HS-5 (cell line): ENCODE data around the gene PPM1M.
"Not testable (repeated sequence)": the region's sequence is repeated elsewhere in the genome, so short reads cannot be mapped to it uniquely, and the experiment has no call there.

ENCODE experiments used
- DNase-seq: peaks from one replicate; pipeline ENCODE4 v3.0.0-alpha.2; 2012; ENCODE audit warnings: low read depth

Gene PPM1M

DNA sequence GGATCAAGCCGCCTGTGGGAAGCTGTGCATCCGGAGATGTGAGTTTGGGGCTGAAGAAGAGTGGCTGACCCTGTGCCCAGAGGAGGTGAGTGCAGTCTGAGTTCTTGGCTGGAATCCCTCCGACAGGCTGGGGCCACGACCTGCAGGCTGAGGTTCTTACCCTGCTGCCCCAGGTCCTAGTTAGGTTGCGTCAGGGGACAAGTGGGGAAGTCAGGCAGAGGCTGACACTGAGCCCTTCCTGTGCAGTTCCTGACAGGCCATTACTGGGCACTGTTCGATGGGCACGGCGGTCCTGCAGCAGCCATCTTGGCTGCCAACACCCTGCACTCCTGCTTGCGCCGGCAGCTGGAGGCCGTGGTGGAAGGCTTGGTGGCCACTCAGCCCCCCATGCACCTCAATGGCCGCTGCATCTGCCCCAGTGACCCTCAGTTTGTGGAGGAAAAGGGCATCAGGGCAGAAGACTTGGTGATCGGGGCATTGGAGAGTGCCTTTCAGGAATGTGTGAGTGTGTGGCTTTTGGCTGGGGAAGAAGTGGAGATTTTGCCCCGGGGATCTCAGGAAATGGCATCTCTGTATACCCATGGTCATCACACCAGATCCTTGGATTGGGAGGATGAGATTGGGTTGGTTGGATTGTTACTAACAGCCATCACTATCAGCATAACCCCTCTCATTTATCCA, 1.3 kb downstream of the PPM1M start:
- no peak for DNase-seq

DNA sequence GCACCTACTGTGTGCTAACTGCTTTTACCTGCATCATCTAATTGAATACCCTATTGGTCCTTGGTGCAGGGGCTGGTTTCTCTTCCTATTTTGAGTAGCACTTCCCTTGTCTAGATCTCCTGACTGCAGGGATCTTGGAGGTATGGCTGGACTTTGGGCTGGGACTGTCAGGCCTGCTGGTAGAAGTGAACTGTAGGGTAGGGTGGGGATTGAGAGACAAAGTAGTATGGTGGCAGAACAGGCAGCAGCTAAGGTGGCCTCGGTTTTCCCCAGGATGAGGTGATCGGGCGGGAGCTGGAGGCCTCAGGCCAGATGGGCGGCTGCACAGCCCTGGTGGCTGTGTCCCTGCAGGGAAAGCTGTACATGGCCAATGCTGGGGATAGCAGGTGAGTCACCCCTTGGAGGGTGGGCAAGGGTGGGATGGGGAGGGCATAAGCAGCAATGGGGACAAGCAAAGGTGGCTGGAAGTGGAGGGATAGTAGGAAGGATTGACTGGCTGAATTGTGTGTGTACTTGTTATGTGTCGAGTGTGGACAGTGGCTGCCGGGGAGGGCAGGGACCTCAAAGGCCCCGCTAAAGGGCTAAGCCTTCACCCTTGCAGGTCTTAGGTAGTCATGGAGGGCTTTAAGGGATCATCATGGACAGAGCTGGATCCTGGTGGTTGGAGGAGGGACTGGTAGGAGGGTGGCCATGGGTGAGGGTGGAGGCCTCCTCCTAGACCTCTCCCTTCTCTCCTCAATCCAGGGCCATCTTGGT, 2.0 kb downstream of the PPM1M start:
- no peak for DNase-seq

DNA sequence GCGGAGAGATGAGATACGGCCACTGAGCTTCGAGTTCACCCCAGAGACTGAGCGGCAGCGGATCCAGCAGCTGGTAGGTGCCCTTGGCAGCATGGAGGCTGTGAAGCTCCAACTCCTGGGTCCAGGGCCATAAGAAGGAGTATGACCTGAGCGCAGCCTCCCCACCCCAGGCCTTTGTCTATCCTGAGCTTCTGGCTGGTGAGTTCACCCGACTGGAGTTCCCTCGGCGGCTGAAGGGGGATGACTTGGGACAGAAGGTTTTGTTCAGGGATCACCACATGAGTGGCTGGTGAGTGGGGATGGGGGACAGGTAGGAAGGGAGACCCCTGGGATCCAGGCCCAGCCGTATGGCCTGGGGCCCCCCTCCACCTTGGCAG, 2.6 kb downstream of the PPM1M start:
- DNase-seq, result no peak

DNA sequence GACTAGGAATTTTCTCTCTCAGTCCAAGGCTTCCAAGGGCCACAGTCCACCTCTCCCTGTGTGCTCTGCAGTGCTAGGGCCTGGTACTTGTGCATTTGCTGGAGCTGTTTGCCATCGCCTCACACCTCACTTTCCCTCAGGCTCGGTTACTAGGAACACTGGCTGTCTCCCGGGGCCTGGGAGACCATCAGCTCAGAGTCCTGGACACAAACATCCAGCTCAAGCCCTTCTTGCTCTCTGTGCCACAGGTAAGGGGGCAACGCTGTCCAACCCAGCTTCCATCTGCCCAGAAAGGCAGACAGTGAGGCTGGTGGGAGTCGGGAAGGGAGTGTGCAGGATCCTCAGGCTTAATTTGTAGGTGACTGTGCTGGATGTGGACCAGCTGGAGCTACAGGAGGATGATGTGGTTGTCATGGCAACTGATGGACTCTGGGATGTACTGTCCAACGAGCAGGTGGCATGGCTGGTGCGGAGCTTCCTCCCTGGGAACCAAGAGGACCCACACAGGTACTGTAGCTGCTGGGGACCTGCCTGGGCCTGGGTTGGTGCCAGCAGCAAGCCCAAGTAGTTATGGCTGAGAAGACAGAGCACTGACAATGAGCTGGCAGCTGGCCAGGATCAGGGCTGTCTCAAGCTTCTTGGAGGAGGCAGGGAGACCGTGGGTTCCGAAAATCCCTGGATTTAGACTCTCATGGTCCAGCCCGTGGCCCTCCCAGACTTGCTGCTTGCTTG, 3.4 kb downstream of the PPM1M start:
- DNase-seq, result no peak

DNA sequence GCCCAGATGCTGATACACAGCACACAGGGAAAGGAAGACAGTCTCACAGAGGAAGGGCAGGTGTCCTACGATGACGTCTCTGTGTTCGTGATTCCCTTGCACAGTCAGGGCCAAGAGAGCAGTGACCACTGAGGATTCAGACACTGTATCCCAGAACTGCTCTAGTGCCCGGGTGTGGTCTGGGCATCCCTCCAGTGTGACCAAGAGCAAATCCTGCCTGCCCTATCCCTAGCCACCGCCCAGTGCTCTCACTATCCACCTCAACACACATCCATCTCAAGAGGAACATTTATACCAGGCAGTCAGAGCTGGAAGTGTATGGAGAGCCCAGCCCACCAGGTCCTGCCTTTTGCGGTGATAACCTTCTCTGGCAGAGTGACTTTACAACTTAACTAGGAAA, 4.1 kb downstream of the PPM1M start:
- DNase-seq, result no peak

DNA sequence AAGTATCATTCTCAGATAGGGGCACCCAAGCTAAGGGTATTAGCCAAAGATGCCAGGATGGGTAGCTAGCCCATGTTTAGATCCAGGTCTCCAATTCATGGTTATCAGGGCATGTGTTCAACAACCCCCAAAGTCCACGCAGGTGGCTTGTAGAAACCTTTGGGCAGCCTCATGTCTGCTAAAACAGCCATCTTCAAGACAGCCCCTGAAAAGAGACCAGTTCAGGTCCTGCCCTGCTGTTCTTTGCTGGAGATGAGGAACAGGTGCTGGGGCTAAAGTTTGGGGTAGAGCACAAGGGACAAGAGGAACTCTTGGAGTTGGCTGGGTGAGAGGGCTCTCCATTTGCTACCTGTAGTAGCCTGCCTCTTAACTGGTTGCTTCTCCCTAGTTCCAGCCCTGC, 4.6 kb downstream of the PPM1M start:
- no peak for DNase-seq

DNA sequence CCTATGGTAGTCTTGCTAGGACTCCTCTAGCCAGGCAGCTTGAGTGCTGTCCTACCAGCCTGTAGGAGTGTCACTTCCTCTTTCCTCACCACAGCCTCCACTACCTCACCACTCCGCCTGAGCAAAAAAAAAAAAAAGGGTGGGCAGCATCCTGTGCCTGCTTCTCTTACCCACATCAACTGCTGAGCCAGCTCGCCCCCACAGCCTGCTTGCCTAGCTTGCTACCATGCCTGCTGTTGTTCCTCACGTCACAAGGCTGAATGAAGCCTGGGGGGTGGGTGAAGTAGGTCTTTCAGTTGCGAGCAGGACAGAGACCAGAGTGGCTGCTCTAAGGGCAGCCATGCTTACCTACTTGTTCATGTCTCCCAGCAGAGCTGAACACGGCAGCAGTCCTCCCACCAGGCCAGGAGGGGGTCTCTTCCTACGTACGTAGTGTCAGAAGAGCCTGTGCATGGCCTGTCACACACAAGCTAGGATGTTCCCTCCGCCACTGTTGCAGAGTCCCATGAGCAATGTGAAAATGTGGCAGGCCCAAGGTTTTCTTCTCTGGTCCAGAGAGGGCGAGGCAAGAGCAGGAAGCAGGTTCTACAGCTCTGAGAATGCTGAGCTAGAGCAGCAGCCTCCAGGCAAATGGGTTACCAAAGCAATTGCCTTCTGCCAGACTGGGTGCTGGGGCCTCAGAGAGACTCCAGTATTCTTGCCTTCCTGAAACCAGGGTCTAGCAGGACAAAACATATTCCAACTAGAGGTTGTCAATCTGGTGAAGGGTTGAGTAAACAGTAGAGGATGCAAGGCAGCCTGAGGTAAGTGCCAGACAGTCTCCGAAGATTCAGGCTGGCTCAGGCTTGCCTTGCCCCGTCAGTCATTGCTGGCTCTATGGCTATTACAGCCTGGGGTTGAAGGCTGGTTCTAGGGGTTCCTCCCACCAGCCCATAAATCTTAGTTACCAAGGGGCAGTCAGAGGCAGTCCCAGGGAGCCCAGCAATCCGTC, 8.1 kb downstream of the PPM1M start:
- DNase-seq, result no peak

DNA sequence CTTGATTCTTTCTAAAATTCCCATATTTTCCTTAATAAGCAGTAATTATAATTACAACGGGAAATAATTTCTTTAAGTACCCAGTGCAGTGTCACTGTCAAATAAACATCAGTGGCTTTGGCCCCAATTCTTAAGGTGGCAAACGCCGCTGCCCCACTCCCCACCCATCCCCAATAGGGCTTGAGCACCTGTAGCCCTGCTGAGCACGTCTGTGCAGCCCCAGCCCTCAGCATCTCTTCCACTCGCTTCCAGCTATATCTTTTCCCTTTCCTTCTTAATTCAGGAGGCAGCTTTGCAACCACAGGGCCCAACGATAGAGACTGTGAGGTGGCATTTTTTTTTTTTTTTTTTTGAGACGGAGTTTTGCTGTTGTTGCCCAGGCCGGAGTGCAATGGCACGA, 9.0 kb downstream of the PPM1M start:
- no peak for DNase-seq

DNA sequence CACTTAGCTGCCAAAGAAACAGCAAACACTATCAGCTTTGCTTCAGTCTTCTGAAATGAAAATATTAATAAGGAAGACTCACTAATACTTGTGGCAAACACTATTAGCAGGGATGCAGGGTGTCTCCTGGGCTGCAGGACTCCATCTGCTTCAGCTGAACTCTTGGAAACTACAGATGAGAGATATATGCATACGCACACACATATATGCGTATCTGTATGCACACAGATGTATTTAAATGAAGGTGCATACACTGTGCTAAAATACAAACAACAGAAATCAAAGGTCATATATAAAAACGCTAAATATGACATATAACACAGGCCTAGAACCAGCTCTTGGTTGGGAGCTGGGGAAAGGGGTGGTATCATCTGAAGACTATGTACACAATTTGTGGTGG, 10.6 kb downstream of the PPM1M start:
- DNase-seq, result no peak

DNA sequence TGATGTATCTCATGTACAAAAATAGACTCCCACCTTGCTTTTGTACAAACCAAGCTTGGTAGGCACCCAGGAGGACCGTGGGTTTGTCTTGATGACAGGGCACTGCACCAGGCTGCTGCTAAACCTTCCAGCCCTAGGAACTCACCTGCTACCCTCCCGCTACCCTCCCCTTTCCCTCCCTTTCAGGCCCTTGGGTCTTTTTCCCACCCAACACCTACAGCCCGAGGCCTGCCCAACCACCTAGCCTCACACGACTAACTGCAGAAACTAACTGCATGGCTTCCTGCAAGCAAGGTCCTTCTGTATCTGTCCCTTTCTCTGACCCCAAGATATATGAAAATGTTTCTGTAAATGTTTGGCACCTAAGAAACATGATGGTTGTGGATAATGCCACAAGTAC, 11.1 kb downstream of the PPM1M start:
- no peak for DNase-seq

DNA sequence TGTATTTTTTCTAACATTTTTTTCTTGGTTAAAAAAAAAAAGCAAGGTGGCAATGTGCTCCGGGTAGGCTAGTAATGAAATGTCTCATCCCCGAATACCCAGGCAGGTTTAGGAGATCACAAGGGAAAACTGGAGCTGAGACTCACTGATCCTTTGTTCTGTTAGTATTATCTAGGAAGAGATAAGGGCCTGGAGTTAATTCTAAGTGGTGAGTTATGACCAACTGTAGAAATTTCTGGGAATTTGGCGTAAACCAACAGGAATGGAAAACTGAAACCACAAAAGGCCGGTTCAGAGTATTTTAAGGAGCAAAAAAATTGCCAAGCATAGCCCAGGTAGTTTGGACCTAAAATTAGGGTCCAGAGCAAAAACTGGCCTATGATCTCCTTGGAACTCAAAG, 12.4 kb downstream of the PPM1M start:
- no peak for DNase-seq

DNA sequence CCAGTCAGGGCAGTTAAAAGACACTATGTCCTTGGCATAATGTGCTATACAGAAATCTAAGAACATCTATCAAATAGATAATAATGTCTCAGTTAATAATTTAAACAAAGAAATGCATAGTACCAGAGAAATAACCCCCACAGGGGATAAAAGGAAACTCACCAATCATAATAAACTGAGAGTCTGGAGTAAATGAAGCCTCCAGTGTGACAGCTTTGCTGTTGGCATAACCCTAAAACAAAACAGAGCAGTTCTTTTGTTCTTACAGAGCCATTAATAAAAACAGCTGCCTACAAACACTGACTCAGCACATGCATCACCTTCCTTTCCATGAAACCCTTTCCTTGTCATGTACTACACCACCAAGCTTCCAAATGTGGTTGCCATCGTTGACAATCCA, 13.5 kb downstream of the PPM1M start:
- DNase-seq, result no peak

DNA sequence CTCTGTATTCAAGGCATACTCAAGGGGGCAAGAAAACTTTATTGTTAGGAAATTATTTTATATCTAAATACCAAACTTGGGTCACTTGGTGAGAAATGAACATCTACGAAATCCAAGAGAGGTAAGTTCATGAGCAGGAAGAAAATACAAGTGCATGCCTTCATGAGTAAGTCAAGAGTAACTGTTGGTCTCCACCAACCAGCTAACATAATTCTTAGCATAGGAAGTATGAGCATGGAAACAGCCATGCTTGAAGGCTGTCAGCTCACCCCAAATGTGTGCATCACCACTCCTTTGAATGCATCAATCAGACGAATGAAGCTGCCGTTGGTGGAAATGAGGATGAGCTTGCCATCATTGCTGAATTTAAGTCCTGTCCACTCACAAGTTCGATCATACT, 13.9 kb downstream of the PPM1M start:
- no peak for DNase-seq

DNA sequence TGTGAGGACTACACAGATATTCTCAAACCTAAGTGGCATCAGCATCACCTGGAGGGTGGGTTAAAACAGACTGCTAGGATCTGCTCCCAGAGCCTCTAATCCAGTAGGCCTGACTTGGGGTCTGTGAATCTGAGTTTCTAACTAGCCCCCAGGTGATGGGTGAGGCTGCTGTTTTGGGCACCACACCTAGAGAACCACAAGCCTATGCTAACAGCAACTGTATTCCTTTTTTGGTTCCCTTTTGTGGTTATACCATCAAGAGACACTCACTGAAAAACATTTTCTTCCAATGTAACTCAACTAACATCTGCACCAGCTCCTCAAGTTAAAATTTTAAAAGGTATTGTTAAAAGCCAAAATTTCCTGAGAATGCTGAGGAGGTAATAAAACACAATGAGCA, 16.9 kb downstream of the PPM1M start:
- DNase-seq, result no peak

DNA sequence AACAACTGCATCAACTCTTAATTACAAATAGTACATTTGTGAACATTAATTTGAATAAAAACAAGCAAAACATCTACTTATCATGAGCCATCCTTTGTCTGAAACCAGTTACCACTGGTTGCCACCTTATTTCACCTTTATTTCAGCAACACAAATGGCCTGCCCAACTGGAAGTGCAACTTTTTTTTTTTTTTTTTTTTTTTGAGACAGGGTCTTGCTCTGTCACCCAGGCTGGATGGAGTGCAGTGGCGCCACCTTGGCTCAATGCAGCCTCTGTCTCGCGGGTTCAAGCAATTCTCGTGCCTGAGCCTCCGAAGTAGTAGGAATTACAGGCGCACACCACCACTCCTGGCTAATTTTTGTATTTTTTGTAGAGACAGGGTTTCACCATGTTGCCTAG, 19.8 kb downstream of the PPM1M start:
- DNase-seq, result no peak

DNA sequence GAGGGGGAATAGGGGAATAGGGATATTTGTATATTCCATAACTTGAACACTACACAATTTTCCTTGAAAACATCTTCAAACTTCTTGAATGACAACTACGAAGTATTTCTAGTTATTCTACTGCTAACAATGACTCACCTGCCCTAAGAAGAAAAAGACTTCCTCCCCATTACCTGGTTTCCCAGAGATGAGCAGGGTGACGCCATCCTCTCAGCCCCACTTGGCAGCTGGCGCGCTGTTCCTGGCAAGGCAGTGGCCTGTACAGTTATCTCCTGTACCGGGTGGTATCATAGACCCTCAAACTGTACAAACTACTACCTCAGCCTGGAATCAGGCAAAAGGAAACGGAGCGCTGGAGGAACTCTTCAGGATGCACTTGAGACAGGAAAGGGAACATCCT, 22.5 kb downstream of the PPM1M start:
- no peak for DNase-seq

DNA sequence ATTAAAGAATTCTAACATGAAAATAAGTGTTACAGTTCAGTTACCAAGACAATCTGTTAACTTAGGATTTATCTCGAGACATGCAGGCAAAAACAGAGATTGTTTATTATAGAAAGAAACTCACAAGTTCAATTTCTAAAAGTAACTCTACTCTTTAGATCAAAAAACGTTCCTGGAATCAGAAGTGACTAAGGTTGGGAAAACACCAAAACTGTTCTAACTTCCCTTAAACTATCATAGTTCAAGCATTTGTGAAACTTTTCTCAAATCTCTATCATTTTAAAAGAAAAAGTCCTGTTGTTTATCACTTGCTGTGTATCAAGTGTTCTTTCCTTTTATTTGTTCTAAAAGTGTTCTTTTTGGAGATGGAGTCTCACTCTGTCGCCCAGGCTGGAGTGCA, 24.2 kb downstream of the PPM1M start:
- DNase-seq, result no peak

DNA sequence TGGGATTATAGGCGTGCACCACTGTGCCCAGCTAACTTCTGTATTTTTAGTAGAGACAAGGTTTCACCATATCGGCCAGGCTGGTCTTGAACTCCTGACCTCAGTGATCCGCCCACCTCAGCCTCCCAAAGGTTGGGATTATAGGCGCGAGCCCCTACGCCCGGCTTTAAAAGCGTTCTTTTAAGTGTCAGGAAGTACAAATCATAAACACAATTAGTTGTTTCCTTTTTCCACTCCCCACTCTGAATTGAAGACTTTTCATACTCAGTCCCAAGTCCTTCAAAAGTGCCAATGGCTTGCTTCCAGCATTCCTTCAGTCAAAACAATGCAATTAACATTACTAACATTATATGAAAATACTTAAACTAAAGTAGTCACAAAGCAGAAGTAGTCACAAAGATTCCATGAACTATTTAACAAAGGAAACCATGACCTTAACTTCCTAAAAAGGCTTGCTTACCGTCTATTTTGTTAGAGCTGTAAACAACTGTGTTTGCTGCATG, 24.7 kb downstream of the PPM1M start:
- no peak for DNase-seq

DNA sequence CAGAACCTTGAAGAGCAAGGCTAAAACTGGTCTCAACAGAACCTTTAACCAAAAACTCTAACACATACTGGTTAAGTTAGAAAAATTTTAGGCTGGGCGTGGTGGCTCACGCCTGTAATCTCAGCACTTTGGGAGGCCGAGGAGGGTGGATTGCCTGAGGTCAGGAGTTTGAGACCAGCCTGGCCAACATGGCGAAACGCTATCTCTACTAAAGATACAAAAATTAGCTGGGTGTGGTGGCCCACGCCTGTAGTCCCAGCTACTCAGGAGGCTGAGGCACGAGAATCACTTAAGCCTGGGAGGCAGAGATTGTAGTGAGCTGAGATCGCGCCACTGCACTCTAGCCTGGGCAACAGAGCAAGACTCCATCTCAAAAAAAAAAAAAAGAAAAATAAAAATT, 26.6 kb downstream of the PPM1M start:
- not testable (repeated sequence) for DNase-seq

DNA sequence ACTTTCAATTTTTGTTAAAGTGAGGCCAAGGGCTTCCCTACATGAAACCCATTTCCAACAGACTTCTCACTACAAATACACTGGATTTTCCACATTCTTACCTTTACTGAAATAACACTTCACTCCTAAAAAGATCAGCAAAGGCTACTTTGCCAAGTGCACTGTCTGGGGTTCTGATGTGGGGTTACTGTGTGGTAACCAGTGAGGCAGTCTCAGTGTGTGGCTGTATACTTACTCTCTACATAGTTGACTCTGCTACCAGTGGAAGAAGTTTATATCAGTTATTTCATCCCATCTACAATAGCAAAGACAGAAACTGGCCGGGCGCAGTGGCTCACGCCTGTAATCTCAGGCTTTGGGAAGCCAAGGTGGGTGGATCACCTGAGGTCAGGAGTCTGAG, 27.3 kb downstream of the PPM1M start:
- DNase-seq, result no peak

DNA sequence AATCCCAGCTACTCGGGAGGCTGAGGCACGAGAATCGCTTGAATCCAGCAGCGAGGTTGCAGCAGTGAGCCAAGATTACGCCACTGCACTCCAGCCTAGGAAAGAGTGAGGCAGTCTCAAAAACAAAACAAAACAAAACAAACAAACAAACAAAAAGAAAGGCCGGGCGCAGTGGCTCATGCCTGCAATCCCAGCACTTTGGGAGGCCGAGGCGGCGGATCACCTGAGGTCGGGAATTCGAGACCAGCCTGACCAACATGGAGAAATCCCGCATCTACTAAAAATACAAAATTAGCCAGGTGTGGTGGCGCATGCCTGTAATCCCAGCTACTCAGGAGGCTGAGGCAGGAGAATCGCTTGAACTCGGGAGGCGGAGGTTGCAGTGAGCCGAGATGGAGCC, 29.2 kb downstream of the PPM1M start:
- not testable (repeated sequence) for DNase-seq
